HG02938 (cell line): Measurements from ENCODE around the gene PHYKPL.

Experiments used
- ATAC-seq: cut with Tn5 transposase; IDR thresholded peaks from one replicate; pipeline ENCODE4 v1.9.1; 2021; ENCODE audit warnings: mild to moderate bottlenecking, moderate library complexity; ENCODE audit not compliant: unreplicated experiment

The PHYKPL gene

DNA sequence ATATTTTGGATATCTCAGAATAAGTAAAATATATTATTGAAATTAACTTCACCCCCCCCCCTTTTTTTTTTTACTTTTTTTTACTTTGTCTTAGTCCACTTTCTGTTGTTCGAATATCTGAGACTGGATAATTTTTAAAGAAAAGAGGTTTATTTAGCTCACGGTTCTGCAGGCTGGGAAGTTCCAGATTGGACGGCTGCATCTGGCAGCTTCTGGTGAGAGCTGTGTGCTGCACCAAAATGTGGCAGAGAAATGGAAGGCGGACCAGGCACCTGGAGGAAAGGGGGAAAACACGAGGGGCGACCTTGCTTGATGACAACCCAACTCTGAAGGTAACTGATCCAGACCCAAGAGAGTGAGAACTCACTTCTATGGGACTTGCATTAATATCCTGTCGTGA is 39.8 kb downstream of the PHYKPL start:
- no peak for ATAC-seq

DNA sequence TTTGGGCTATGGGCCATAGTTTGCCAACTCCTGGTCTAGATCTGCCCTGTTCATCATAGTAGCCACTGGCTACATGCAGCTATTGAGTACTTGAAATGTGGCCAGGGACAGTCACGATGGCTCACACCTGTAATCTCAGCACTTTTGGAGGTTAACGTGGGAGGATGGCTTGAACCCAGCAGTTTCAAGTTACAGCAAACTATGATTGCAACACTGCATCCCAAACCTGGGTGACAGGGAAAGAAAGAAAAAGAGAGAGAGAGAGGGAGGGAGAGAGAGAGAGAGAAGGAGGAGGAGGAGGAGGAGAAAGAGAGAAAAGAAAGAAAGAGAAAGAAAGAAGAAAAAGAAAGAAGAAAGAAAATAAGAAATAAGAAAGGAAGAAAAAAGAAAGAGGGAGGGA is 40.4 kb downstream of the PHYKPL start:
- ATAC-seq = no peak

DNA sequence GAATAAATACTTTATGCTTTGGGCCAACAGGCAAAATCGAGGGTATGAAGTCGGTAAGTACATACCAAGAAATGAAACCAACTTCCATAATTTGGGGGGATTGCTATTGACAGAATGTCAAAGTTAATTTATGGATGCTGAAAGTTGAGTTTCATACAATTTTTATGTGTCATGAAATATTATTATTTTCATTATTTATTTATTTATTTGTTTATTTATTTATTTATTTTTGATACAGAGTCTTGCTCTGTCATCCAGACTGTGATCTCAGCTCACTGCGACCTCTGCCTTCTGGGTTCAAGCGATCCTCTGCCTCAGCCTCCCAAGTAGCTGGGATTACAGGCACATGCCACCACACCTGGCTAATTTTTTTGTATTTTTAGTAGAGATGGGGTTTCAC is 40.9 kb downstream of the PHYKPL start:
- ATAC-seq = no peak

DNA sequence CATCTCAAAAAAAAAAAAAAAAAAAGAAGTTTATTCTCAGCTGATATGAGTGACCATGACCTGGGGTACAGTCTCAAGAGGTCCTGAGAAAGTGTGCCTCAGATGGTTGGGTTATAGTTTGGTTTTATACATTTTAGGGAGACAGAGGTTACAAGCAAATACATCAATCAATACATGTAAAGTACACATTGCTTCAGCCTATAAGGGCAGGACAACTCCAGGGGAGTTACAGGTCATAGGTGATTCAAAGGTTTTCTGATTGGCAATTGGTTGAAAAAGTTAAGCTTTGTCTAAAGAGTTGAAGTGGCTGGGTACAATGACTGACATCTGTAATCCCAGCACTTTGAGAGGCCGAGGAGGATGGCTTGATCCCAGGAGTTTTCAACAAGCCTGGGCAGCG is 43.2 kb downstream of the PHYKPL start:
- ATAC-seq = no peak

DNA sequence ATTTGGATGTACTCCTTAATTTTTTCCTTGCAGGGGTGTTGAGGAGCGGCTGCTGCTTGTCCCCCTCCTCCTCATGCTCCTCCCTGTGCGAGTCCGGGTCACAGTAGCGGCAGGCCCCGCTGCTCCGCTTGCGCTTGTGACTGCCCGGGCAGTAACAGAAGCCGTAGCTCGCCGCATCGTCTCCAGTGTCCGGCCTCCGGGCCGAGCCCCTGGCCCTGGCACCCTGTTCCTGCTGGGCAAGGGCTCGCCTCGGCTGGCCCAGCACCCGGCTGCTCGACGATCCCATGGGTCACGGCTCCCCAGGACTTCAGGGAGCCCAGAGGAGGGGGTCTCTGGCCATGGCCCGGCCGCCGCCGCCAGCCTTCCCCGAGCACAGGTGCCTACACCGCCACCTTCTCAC is 45.6 kb downstream of the PHYKPL start, which contains the start of gene GMCL2:
Gene GMCL2 (minus strand): TSS at position 358 of the 400 bp plus-strand sequence. CDS start 72 bp downstream, at position 286.
- ATAC-seq = no peak

DNA sequence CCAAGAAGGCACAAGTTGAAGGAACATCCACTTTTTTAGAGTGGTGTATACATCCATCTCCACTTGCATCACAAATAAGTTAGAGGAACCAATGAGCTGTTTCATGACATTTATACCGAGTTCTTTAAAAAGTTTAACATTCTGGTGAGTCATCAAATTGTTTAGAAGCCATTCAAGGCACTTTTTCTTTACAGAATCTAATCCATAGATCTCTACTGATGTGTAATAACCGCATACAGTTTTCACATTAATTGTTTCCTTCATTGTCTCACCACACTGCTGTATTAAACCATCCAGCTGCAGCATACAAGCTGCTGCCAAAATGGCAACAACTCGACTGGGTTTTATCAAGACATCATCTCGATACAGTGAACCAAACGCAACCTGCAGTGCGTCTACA is 46.2 kb downstream of the PHYKPL start:
- no peak for ATAC-seq

DNA sequence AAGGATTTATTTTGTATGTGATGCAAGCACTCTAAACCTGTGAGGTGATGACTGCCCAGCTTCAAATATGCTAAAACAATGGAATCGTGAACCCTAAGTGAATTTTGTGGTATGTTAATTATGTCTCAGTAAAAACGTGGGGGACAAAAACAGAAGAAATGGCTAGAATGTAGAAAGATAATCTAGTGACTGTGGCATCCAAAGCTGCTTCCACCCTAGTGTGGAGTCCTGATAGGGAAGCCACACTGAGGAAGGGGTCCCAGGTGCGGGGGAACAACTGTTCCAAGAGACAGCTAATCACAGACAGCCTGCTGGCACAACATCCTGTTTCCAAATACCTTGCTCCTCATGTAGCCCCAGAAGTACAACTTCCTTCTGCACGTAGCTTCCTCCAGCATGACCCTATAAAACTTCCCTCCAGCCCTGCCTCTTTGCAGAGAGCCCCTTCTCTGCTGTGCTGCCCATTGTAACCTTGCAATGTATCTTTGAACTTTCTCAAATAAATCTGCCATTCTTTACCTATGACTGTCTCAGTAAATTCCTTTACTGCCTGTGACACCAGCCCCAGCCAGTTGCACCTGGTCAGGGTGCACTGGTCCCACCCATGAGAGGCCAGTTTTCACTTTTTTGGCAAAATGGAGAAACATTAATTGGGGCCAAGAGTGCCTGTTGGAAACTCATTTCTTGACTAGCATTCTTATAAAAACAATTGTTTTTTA is 50.3 kb downstream of the PHYKPL start:
- ATAC-seq = no peak

DNA sequence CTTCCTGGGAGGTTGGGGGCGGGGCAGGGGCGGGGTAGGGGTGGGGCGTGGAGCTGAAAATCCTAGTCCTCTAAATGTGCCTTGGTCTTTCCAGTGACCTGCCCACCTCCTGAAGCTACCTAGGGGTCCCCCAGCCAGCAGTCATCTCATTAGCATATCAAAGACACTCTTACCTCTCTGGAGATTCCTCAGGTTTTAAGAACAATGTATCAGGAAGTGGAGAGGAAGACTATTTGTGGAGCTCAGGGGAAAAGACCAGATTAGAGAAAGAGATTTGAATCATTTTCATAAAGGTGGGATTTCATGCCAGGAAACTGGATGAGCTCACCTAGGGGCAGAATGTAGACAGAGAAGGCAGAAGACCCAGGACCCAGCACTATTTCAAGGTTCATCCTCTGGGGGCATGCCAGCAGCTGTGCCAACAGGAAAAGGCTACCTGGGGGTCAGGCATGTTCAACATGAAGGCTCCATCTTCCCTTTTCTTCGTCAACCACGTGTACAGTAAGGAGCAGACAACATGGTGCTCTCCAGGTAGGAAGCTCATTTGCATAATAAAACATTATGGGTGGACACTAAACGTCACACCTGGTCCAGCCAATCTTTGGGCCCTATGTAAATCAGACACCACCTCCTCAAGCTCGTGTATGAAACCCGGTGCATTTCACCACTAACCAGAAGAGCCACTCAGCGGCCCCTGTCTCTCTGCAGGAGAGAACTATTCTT is 52.3 kb downstream of the PHYKPL start:
- ATAC-seq = no peak

DNA sequence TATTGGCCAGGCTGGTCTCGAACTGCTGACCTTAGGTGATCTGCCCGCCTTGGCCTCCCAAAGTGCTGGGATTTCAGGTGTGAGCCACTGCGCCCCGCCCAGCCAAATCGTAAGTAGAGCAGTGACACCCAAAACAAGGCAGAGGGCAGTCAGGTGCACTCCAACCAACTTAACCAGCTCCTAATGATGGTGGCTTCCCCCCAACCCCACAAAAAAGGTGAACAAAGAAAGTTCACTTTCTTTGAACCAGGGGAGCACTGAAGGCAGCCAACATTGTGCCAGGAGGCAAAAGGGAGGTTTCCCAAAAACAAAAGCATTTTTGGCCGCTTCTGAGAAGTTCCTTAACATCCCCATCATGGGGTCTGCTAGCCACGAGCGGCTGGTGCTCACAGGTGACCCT is 55.0 kb downstream of the PHYKPL start:
- ATAC-seq = no peak

DNA sequence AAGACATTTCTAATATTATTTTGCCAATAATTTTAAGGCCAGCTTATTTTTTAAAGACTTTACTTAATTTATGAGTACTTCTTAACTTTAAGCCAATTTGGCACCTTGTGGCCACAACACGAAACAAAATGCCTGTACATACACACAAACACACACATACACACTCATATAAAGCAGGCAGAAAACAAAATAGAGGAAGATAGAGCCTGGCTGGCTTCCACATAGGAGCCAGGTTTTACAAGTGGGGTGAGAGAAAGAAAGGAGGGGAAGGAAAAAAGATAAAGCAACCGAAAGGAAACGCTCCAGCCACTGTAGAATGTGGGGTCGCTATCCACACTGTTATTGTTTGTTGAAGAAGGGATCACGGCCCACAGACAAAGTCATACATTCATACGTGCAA is 55.8 kb downstream of the PHYKPL start:
- no peak for ATAC-seq

DNA sequence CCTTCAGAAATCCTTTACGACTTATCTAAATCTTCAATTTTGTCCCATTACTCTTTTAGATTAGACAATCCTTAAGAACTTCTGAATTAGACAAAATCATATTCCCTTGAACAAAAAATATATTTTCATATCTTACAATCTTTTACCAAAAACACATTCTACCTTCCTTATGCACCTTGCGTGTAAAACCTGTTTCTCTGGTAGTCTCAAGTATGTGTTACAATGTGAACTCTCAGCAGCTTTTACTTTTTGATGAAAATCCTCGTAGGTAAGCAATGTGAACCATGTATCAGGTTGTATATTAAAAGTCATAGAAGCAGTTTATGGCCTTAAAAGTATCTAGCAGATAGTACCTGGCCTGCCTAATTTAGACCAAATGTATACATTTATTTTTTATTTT is 58.1 kb downstream of the PHYKPL start:
- no peak for ATAC-seq

DNA sequence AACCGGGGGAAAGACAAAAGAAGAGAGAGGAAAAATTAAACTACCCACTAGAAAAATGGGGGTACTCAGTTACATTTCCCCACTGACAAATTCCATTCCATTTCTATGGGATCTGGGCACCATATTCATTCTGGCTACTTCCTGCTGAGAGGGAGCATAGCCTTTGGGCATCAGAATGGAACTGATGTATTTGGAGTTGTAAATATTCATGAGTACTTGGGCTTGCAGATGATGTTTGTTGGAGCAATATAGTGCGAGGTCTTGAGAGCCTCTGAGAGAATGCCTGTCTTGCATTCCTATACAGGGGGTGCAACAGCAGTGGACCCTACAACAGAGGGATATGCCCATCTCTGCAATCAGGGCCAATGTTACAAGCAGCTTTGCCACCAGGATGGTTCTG is 62.1 kb downstream of the PHYKPL start:
- ATAC-seq = no peak

DNA sequence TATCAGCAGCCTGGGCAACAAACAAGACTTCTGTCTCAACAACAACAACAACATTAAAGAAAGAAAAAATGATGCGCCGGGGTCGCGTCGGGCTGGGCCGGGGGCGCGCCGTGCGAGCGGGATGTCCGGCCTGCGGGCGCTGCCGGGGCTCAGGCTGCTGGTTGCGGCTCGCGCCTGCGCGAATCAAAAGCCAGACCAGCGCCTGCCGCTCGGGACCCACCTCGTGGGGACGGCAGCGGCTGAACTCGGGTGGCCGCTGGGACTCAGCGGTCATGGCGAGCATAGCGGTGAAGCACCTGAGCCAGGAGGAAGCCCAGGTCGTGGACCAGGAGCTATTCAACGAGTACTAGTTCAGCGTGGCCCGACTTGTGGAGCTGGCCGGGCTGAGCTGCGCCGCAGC is 67.0 kb downstream of the PHYKPL start:
- ATAC-seq = no peak

DNA sequence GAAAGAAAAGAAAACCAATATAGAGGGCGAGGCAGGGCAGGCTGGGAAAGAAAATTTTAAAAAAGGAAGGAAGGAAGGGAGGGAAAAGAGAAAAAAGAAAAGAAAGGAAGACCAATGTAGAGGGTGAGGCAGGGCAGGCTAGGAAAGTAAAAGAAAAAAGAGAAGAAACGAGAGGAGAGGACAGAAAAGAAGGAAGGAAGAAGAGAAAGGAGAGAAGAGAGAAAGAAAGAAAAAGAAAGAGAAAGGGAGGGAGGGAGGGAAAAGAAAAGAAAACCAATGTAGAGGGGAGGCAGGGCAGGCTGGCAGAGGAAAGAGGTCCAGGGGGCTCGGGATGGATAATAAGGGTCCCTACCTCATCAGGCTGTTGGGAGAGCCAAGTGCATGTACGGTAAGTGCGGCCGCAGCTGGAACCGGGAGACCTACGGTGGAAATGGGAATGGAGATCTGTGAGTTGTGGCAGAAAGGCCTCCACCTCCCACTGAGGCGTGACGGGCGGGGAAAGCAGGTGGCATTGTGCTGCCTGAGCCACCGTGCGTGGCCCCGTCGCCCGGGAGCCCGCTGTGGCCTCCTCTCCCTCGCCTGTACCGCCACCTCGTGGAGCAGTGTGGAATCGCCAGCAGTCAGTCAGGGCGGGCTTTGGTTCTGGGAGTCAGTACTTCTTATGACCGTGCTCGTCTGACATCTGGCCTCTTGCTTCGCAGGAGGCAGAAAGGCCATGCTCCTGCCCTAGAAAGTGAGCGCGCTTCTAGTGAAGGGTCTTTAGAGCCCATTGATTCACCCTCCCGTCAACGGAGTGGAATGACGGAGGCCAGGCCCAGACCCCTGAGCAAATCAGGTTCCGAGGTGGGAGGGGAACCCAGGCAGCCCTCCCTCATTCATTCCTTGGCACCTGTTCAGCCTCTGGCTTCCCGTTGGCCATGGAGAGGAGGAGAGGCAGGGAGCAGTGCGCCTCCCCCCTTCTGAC is 68.5 kb downstream of the PHYKPL start:
- ATAC-seq = peak; percentile 80

DNA sequence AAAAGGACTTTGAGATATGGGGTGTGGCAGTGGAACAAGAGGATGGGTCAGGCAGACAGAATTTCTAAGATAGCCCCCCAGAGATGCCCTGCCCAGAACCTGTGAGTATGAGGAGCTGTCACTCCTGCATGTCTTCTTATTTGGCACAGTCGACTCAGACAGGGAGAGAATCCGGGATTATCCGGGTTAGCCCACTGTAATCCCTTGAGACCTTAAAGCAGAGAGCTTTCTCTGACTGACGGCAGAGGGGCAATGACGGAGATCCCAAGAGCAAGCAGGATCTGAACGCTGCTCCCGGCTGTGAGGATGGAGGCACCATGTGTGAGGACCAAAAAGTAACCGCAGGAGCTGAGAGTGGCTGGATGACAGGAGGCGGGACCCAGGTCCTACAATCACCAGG is 70.1 kb downstream of the PHYKPL start:
- no peak for ATAC-seq

DNA sequence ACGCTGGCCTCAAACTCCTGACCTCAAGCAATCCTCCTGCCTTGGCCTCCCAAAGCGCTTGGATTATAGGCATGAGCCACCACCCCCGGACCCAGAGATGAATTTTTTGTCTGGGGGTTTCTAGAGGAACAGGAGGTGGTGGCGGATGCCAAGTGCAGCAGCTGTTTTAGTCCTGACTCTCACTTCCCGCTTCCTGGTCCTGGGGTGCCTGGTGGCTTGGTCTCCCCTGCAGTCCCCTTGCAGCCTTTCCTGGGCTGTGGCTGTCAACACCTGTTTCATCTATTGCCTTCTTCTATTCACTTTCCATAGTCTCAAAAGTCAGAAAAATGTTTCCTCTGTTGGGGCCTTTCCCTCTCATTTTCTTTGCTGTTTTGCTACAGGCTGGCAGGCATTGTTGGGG is 72.4 kb downstream of the PHYKPL start:
- ATAC-seq = no peak
